Activated T-cell treated with anti-CD3 and anti-CD28 coated beads for 48 hours (primary cell): ENCODE data around the gene ULK4.

Experiments used
- DNase-seq: peaks from one replicate; pipeline ENCODE4 v3.0.0-alpha.2; 2020; ENCODE audit warnings: low read depth

The ULK4 gene

GRCh38 chr3:41259449-41260062, 702.3 kb downstream of the ULK4 start:
- DNase-seq = no peak

- DNase-seq = no peak
These were observed 703.6 kb downstream of the ULK4 start for GRCh38 chr3:41258239-41258800.

DNA sequence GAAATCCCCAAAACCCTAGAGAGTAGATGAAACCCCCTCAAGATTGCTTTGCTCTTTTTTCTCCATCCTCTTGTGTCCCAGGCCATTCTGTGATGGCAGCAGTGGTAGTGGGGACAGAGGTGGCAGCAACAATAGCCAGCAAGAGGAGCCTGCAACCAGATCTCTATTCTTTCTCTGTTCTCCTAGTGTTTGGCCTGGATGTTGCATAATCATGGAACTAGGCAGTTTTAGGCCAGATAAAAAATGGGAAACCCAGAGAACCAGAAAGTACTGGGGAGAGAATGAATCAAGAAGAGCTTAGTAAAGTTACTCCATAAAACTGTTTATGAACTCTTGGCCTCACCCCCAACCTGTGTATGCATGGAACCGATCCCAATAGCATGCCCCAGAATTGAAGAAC, 710.3 kb downstream of the ULK4 start:
- DNase-seq = no peak

DNA sequence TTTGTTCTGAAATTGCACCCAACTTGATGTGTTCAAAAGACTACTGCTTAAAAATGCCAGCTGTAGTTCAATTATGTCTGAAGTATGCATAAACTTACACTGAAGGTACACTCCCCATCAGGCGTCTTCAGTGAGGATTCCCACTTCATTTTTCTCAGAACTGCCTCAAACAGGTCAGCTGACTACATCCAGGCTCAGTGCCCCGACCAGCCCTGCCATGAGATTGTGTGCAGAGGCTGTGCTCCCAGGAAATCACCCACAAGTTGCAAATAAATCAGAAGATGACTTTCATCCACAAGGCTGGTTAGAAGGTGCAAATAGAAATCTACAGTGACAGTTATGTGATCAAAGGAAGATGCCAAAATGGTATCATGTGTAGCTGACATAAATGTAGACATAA, 711.1 kb downstream of the ULK4 start:
- DNase-seq = no peak

DNA sequence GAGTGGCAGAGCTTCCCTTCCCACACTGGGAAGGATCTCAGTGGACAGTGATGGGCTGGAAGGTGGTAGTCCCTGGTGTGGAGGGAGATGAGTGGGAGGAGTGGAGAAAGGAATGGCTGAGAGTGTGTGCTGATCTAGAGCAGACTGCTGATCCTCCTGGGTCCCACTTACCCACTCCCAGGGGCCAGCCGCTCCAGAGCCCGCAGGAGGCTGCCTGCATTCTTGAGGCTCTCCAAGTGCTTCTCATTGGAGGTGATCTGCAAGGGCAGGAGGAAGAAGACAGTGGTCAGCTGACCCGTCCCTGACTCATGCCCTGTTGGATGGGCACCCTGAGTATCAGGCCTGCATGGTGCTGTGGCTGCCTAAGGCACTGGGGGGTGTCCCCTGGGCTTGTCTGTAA, 712.6 kb downstream of the ULK4 start:
- no peak for DNase-seq

DNA sequence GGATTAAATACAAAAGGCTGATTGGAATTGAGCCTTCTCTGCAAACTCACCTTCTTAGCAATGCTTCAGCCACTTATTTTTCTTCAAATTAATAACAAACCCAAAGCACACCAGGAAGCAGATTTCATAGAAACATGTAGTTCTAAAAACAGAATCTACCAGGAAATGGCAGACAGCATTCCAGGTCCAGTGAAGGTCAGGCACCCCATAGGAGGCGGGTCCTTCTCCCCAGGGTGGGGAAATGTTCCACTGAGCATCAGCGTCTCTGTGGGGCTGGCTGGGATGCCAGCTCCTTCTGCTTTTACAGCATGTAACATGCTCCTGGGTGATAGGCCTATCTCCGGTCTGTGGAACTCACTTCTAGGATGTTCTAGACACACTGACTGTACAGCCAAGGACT, 713.4 kb downstream of the ULK4 start:
- DNase-seq = no peak

DNA sequence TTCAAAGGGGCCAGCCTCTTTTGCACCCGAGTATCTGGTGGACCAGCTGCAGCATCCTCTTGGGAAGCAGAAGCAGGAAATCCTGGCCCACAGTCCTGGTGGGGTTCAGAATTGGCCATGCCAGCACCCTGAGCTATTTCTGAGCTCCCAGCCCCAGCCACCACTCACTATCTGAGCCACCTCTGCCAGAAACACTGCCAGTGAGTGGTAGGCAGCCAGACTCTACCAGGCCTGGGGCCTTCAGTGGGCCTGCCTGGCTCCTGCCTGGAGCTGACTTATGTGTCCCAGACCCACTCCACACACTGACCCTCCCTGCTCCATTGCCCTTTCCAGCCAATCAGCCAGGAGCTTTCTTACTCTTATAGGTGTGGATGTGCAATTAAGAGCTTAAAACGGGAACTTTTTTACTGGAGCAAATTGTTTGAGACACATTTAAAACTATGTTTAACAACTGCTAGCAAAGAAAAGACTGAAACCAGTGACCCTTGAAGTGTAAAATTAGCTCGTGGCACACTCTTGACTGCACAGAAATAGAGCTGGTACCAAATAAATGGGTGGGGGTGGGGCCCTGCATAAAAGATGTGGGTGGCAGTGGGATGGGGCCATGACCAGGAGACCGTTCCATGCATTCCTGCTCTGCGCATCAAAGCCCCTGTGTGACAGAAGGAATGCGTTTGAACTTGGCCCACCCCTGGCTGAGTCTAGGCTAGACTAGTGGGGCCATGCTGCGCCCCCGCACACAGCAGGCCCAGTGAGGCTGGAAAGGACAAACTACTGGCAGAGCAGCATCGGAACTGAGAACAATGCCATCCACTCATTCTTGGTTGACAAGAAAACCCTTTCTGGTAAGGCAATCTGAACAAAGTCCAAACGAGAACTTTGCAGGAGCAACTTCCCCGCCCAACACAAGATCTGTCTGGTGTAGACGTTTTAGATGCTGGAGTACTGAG, 714.6 kb downstream of the ULK4 start:
- DNase-seq = no peak

DNA sequence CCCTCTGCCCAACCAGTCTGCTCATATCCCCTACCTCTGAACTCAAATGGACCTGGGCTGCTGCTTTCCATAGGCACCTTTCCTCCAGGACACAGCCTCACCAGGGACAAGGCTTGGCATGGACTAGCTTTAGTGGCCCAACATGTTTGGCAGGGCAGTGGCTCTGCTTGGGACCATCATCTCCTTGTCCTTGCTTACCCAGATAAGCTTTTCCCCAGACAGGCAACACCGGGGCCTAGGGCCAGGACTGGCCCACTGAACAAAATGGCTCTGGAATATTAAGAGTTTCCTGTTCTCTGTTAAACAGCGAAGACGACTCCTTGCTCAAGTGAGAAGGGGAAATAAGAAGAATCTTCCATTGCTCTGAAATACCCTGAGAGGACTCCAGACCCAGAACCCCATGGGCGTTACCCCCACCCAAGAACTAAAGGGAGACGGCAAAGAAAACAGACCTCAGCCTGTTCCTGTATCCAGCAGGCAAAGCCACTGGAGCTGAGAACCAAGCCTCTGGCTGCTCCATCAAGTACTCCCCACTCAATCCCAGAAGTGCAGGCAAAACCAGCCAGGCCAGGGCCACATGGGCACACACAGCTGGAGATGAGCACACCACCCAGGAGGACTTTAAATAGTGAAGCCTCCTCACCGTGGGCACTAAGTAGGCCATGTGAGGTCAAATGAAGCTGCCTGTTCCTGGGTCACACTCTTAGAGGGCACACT, 717.1 kb downstream of the ULK4 start:
- no peak for DNase-seq

DNA sequence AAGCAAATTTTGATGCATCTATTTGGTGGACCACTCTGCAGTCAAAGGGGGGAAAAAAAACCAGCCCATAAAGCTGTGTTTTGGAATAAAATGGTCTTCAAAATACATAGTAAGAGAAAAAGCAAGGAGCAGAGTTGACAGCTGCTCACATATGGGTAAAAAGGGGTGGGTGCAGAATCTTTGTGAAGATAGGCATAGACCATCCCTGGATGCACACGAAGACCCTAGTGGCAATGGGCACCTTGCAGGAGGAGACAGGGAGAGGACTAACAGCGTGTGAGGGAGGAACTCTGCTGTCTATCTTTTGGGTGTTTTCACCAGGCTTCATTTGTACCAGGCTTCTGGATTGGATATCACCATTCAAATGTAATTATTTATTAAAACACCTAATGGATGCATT, 718.7 kb downstream of the ULK4 start:
- DNase-seq = no peak

GRCh38 chr3:41241800-41242571, 719.9 kb downstream of the ULK4 start:
- no peak for DNase-seq

DNA sequence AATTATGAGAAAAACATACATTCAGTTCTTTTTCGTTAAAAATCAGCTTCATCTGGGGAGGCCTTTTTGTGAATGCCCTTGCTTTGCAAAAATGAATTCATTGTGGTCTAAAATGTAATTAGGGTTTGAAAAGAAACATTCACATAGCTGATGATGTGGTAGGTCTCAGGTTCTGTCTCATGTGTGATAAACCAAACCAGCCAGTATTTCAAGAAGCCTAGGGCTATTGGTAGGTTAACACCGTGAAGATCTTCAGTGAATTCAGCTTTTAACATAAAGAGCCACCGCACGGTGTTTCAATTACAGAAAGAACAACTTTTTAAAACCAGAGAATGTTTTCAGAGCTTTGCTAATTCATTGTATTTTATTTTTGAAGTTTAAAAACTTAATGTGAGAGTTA, 720.7 kb downstream of the ULK4 start:
- DNase-seq = no peak

- DNase-seq = no peak
These were observed 722.3 kb downstream of the ULK4 start for GRCh38 chr3:41239587-41239986.

DNA sequence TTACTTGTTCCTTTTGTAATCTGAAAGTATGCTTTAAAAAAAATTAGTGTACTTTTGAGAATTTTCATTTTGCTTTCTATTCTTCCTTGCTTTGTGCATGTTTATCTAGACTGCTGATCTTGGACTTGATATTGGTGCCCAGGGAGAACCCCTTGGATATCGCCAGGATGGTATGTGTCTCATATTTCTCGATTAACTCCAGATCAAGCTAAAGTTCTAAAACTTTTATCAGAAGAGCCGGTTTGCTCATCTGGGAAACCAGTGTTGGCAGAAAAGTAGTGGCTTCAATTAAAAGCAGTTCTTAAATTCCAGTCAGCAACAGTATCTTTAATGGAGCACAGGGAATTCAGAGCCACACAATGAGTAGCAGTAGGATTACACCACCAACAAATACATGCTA, 724.0 kb downstream of the ULK4 start:
- no peak for DNase-seq

DNA sequence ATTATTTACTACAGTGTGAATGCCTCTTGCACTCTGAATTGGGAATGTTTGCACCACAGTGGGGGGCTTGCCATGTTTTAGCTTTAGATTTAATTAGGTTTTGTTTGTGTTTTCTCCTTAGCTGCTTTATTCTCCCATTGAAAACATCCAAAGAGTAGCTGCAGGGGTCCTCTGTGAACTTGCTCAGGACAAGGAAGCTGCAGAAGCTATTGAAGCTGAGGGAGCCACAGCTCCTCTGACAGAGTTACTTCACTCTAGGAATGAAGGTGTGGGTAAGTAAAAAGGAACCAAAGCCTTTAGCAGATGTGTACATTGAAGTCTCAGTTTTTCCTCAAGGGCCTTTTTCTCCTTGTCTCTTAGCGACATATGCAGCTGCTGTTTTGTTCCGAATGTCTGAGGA, 725.7 kb downstream of the ULK4 start:
- no peak for DNase-seq

- no peak for DNase-seq
These were observed 726.8 kb downstream of the ULK4 start for GRCh38 chr3:41234823-41235721.

- no peak for DNase-seq
These were observed 737.6 kb downstream of the ULK4 start for GRCh38 chr3:41224120-41224806.

DNA sequence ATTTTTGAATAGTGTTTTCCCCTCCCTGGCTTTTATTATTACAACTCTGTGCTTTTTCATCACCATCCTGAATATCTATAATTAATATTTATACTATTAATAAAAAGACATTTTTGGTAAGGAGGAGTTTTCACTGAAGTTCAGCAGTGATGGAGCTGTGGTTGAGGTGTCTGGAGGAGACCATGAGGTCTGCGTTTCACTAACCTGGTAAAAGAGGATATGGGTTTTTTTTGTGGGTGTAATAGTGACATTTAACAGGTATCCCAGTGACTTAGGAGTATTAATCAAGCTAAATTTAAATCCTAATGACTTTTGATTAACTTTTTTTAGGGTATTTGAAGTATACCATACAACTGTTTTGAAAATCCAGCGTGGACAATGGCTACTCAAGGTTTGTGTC, 738.2 kb downstream of the ULK4 start:
- no peak for DNase-seq

GRCh38 chr3:41223078-41223477, 738.8 kb downstream of the ULK4 start:
- DNase-seq = no peak

GRCh38 chr3:41222501-41222900, 739.4 kb downstream of the ULK4 start:
- no peak for DNase-seq

DNA sequence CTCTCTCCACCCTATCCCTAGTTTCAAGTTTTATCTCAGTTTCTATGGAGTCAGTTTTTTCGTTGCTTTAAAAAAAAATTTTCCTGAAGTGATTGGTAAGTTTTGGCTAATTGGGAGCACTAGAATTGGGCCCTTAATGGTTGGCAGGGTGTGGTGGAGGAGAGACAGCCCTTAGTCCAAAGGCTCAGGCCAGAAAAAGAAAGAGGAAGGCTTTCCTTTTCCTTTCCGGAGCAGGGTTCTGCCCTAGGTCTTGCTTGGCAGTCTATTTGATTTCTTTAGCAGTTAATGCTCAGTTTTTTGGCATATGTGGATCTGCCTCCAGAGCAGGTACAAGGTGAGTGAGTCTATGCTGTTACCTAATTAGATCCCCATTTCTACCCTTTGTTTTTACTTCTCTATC, 739.9 kb downstream of the ULK4 start:
- DNase-seq = no peak
